ENCODE results near the gene AKAP9.
"Not testable (repeated sequence)": the region's sequence is repeated elsewhere in the genome, so short reads cannot be mapped to it uniquely, and the experiment has no call there.

The AKAP9 gene

GRCh38 chr7:91940572-91941341 is at the start of gene AKAP9:
AKAP9 (plus strand) TSS chr7:91940862; CDS start chr7:91941100, 238 bp downstream.
- peak within 1 kb of the TSS; percentile 91 for H3K4me3 Mint-ChIP-seq
- peaks cover 26% of the 10 kb centered on the region for H3K4me1 Mint-ChIP-seq
- H3K27ac Mint-ChIP-seq = peak within 1 kb of the TSS; percentile 93
- DNase-seq = peak; percentile 92
- H3K36me3 Mint-ChIP-seq = peaks cover 3% of the 10 kb centered on the region
- CTCF ChIA-PET = interaction anchor here (0.9 to 3.3 kb wide), 6 partner anchors 9 to 1485 kb away, joined by 3 to 17 read pairs (median 4); partner anchors contain the start of genes GATAD1 and MTERF1
- H3K27me3 Mint-ChIP-seq = no peaks in the 10 kb centered on the region
- H3K9me3 Mint-ChIP-seq = no peaks in the 10 kb centered on the region

- H3K27ac Mint-ChIP-seq = no peak overlapping the region
- H3K36me3 Mint-ChIP-seq = no peaks in the 10 kb centered on the region
- DNase-seq = no peak
- H3K4me1 Mint-ChIP-seq = no peaks in the 10 kb centered on the region
- no peak overlapping the region for H3K4me3 Mint-ChIP-seq
- peaks cover 13% of the 10 kb centered on the region for H3K27me3 Mint-ChIP-seq
- CTCF ChIA-PET = interaction anchor here (1.4 kb wide), 1 partner anchor 11 kb away, joined by 5 read pairs; the partner anchor contains the start of gene MTERF1
- peaks cover 5% of the 10 kb centered on the region for H3K9me3 Mint-ChIP-seq
Observed at GRCh38 chr7:91892099-91892705, 48.5 kb upstream of the AKAP9 start.

GRCh38 chr7:91892821-91893340 is 47.8 kb upstream of the AKAP9 start:
- Mint-ChIP-seq H3K9me3 (peaks cover 5% of the 10 kb centered on the region), H3K4me1 (no peaks in the 10 kb centered on the region), H3K27me3 (peaks cover 12% of the 10 kb centered on the region), H3K27ac (no peak overlapping the region), H3K4me3 (no peak overlapping the region), H3K36me3 (no peaks in the 10 kb centered on the region)
- no peak for DNase-seq
- CTCF ChIA-PET = no interaction called here

- CTCF ChIA-PET, DNase-seq, H3K36me3 Mint-ChIP-seq: not testable (repeated sequence)
Observed at GRCh38 chr7:91893699-91894098, 47.0 kb upstream of the AKAP9 start.

DNA sequence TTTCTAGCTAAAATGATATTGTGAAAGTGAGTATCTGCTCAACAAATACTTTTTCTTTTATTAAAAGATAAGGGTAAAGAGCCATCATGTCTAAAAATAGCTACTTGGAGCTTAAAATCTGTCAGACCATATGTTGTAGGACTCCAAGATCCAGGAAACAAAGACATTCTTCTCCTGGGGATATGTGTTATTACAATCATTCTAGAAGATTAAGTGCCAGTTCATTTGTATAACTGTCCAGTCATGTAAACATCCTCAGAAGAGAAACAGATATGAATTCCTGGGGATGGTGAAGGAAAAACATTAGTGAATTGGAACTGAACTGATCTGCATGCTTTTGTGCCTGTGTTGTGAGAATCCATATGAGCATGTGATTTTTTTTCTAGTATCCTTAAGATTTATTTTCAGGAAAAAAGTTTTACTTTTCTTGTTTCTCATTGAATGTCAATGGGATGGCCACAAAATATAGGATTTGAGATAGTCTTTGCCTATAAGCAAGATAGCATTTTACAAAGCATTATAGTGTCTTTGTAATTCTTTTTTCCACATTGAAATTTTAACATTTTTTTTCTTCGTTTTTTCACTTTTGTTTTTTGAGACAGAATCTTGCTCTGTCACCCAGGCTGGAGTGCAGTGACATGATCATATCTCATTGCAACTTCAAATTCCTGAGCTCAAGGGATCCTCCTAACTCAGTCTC is 45.7 kb upstream of the AKAP9 start:
- CTCF ChIA-PET = interaction anchor here (1.0 kb wide), 1 partner anchor 14 kb away, joined by 3 read pairs; the partner anchor contains the start of gene MTERF1
- H3K9me3 Mint-ChIP-seq = no peaks in the 10 kb centered on the region
- no peak overlapping the region for H3K4me3 Mint-ChIP-seq
- H3K4me1 Mint-ChIP-seq = no peaks in the 10 kb centered on the region
- DNase-seq = no peak
- H3K36me3 Mint-ChIP-seq = no peaks in the 10 kb centered on the region
- H3K27ac Mint-ChIP-seq = no peak overlapping the region
- peaks cover 12% of the 10 kb centered on the region for H3K27me3 Mint-ChIP-seq

More at GRCh38 chr7:91893699-91894098, 47.0 kb upstream of the AKAP9 start:
- not testable (repeated sequence) for H3K4me1 Mint-ChIP-seq, H3K4me3 Mint-ChIP-seq, H3K27ac Mint-ChIP-seq, H3K9me3 Mint-ChIP-seq
- H3K27me3 Mint-ChIP-seq = peaks cover 12% of the 10 kb centered on the region

DNA sequence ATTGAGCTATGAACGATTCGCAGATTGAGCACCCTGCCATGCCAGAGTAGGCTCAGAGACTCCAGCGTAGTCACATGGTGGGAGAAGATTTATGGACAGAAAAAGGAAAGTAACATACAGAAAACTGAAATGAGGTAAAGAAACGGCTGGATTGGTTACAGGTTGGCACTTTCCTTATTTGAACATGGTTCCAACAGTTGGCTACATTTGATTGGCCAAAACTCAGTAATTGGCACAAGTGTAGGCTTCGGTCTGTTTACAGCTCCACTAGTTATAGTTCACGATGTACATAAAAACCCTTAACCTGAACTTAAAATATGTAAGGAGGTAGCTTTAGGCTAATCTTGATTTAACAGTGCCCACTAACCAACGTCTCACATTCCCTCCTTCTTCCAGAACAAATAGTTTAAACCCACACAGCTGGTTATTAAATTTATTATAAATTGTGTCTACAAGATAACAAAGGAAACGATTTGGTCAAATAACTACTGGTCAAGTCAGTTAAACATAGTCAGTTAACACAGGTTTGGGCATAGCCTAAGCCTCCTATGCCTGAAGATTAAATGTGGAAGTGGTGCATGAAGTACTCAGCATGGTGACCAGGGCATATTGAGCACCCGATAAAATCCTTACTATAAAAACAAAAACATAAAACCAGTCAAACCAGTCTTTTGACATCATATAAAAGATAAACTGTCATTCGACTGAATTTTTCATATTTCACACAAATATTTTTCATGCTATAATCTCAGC is 42.2 kb upstream of the AKAP9 start:
- Mint-ChIP-seq H3K36me3 (no peaks in the 10 kb centered on the region), H3K9me3 (no peaks in the 10 kb centered on the region), H3K27me3 (peaks cover 8% of the 10 kb centered on the region), H3K27ac (no peak overlapping the region), H3K4me3 (no peak overlapping the region), H3K4me1 (no peaks in the 10 kb centered on the region)
- no peak for DNase-seq
- CTCF ChIA-PET = no interaction called here

DNA sequence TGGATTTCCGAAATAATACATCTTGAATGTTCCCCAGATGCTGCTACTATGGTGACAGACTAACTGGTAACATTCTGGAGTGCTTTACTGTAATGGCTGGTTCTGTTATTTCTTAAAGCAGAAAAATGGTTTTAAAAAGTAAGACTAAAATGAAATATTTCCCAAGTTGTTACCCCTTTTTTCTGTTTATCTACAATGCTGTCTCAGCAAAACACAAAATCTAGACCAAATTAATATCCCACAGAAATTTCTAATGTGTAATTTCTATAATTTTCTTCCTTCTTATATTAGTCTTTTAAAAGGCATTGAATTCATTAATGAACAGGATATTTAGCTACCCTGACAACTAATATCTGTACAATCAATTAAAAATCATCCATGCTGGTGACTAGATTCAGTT is 41.1 kb upstream of the AKAP9 start:
- CTCF ChIA-PET = no interaction called here
- peaks cover 4% of the 10 kb centered on the region for H3K27me3 Mint-ChIP-seq
- no peaks in the 10 kb centered on the region for H3K36me3 Mint-ChIP-seq
- H3K27ac Mint-ChIP-seq = no peak overlapping the region
- H3K9me3 Mint-ChIP-seq = no peaks in the 10 kb centered on the region
- no peak overlapping the region for H3K4me3 Mint-ChIP-seq
- no peaks in the 10 kb centered on the region for H3K4me1 Mint-ChIP-seq
- no peak for DNase-seq

DNA sequence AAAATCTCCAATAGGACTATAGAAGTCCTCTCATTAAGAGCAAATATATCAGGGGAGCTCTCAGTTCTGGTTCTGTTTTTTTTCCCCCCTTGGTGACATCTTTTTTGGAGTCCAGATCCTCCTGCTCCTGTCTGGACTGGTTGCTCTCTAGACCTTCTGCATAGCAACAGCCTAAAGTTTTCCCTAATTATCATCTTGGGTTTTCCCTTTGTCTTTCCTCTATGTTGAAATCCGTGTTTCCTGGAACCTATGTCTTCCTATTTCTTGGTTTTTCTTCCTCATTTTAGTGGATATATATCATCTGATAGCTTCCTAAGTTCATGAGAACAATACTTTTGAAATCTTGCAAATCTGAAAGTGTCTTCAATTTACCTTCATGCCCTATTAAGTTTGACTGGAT is 30.5 kb upstream of the AKAP9 start:
- Mint-ChIP-seq H3K36me3 (no peaks in the 10 kb centered on the region), H3K4me3 (no peak overlapping the region), H3K9me3 (peaks cover 1% of the 10 kb centered on the region), H3K27me3 (no peaks in the 10 kb centered on the region), H3K27ac (no peak overlapping the region), H3K4me1 (no peaks in the 10 kb centered on the region)
- DNase-seq = no peak
- CTCF ChIA-PET = no interaction called here

DNA sequence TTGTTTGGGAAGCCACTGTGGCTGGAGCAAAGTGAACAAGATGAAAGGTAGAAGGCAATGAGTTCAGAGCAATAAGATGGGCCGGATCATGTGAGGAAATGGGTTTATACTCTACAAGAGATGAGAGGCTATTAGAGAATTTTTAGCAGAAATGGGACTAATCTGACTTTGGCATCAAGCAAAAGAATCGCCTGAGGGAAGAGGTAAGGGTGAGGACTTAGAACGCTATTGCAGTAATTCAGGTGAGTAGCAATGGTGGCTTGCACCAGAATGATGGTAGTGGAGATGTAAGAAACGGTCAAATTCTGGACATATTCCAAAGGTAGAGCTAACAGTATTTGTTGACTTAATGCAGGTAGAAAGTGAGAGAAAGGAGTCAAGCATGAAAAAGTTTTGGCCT is 29.5 kb upstream of the AKAP9 start:
- Mint-ChIP-seq H3K4me1 (peaks cover 3% of the 10 kb centered on the region), H3K27me3 (no peaks in the 10 kb centered on the region)
- CTCF ChIA-PET = interaction anchor here (0.9 kb wide), 1 partner anchor 29 kb away, joined by 3 read pairs; the partner anchor contains the start of gene AKAP9

GRCh38 chr7:91912494-91912893 is 28.2 kb upstream of the AKAP9 start:
- Mint-ChIP-seq H3K27ac (no peak overlapping the region), H3K4me3 (no peak overlapping the region), H3K27me3 (peaks cover 5% of the 10 kb centered on the region), H3K36me3 (no peaks in the 10 kb centered on the region), H3K9me3 (peaks cover 1% of the 10 kb centered on the region), H3K4me1 (peaks cover 5% of the 10 kb centered on the region)
- CTCF ChIA-PET = no interaction called here
- DNase-seq = no peak

More for the DNA sequence above, 29.5 kb upstream of the AKAP9 start:
- H3K27ac Mint-ChIP-seq = no peak overlapping the region
- H3K9me3 Mint-ChIP-seq = peaks cover 1% of the 10 kb centered on the region
- no peak for DNase-seq
- H3K36me3 Mint-ChIP-seq = no peaks in the 10 kb centered on the region
- no peak overlapping the region for H3K4me3 Mint-ChIP-seq

- H3K36me3 Mint-ChIP-seq = no peaks in the 10 kb centered on the region
- CTCF ChIA-PET = no interaction called here
- H3K27me3 Mint-ChIP-seq = peaks cover 5% of the 10 kb centered on the region
- H3K4me3 Mint-ChIP-seq = no peak overlapping the region
- no peak for DNase-seq
- peaks cover 5% of the 10 kb centered on the region for H3K4me1 Mint-ChIP-seq
- H3K27ac Mint-ChIP-seq = no peak overlapping the region
- H3K9me3 Mint-ChIP-seq = no peaks in the 10 kb centered on the region
Observed at GRCh38 chr7:91913612-91914011, 27.1 kb upstream of the AKAP9 start.

DNA sequence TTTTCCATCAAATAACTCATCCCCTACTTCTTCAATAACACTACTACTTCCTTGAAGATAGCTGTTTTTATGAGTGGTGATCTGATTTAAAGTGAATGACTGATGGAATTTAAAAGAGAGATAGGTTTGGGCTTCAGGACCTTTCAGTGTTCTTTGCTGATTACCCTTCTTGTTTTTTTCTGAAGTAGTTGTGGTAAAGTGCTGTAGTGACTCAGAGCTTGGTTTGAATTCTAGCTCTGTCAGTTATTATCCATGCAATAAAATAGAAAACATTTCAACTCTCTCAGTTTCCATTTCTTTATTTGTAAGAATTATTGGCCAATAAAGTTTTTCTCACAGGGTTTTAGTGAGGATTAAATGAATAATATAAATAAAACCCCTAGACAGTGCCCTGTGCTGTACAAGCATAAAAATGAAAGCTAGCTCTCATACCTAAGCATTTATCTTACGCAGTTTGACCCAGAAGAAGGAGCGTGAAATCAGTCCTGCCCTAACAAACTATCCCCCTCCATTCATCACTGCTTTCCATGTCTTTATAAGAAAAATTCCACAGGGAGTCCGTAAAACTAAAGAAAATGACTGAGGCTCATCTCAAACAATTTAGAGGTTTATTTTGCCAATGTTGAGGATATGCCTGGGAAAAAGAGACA is 25.1 kb upstream of the AKAP9 start:
- DNase-seq = no peak
- Mint-ChIP-seq H3K27ac (no peak overlapping the region), H3K4me1 (peaks cover 5% of the 10 kb centered on the region), H3K4me3 (no peak overlapping the region), H3K9me3 (no peaks in the 10 kb centered on the region), H3K36me3 (no peaks in the 10 kb centered on the region), H3K27me3 (peaks cover 9% of the 10 kb centered on the region)
- CTCF ChIA-PET = no interaction called here

GRCh38 chr7:91916051-91916440 is 24.6 kb upstream of the AKAP9 start:
- Mint-ChIP-seq H3K4me1 (peaks cover 5% of the 10 kb centered on the region), H3K36me3 (no peaks in the 10 kb centered on the region), H3K4me3 (no peak overlapping the region), H3K27ac (no peak overlapping the region), H3K9me3 (no peaks in the 10 kb centered on the region), H3K27me3 (peaks cover 9% of the 10 kb centered on the region)
- DNase-seq = no peak
- CTCF ChIA-PET = no interaction called here
